HepG2 (cell line): ENCODE data around the gene ADGRL1. TPM values are rescaled to one million over a fixed set of nuclear protein-coding genes. Genes with fewer than 3 reads are reported as not detected.
A peak's percentile ranks its signal among the peaks of the same experiment; 100 is the strongest.

ENCODE experiments used
- AGO1 ChIP-seq: fragments of 200-400 bp; formaldehyde crosslinking; IDR thresholded peaks from 2 replicates; pipeline ENCODE4 v1.6.1; 2017; ENCODE audit warnings: mild to moderate bottlenecking, low read depth, low read length, moderate library complexity; ENCODE audit not compliant: poor library complexity, severe bottlenecking
- ATM ChIP-seq: fragments of 450-650 bp; IDR thresholded peaks from 2 replicates; pipeline ENCODE4 v1.7.1; 2017; ENCODE audit warnings: mild to moderate bottlenecking, borderline replicate concordance
- CAMTA2 ChIP-seq: sonication (generic); formaldehyde crosslinking; IDR thresholded peaks from 2 replicates; pipeline ENCODE4 v1.4.0; 2020; ENCODE audit warnings: mild to moderate bottlenecking, missing genetic modification reagents, borderline replicate concordance
- CCAR2 ChIP-seq: fragments of 200-400 bp; formaldehyde crosslinking; optimal IDR thresholded peaks from 2 replicates; pipeline ENCODE3; 2018; ENCODE audit warnings: low read depth, mild to moderate bottlenecking, low read length, moderate library complexity
- CHD4 ChIP-seq: fragments of 200-600 bp; sonication (generic); IDR thresholded peaks from 2 replicates; pipeline ENCODE4 v1.7.0; 2017; ENCODE audit warnings: mild to moderate bottlenecking, low read length, borderline replicate concordance
- HOXA5 ChIP-seq: sonication (generic); formaldehyde crosslinking; IDR thresholded peaks from 2 replicates; pipeline ENCODE4 v1.4.0; 2020; ENCODE audit warnings: missing genetic modification reagents
- KDM2A ChIP-seq: sonication (generic); formaldehyde crosslinking; IDR thresholded peaks from 2 replicates; pipeline ENCODE4 v1.4.0; 2020; ENCODE audit warnings: low read depth, missing genetic modification reagents, borderline replicate concordance
- KDM5A ChIP-seq: fragments of 200-600 bp; sonication (generic); IDR thresholded peaks from 2 replicates; pipeline ENCODE4 v1.7.0; 2018; ENCODE audit warnings: antibody characterized with exemption, mild to moderate bottlenecking, low read length, borderline replicate concordance
- SNAI1 ChIP-seq: sonication (generic); formaldehyde crosslinking; IDR thresholded peaks from 2 replicates; pipeline ENCODE4 v1.5.0; 2020; ENCODE audit warnings: mild to moderate bottlenecking, missing genetic modification reagents, borderline replicate concordance
- ZMYM4 ChIP-seq: sonication (generic); formaldehyde crosslinking; IDR thresholded peaks from 2 replicates; pipeline ENCODE4 v1.8.1; 2023; ENCODE audit warnings: mild to moderate bottlenecking, missing genetic modification reagents
- polyA plus RNA-seq, 8 experiments: library from polyadenylated mRNA; depleted of rRNA in 3 of 8; stranded (reverse) in 7 of 8; unstranded in 1 of 8; fragments of >200 nt; fragmentation: Illumina TruSeq in 4 of 8; extraction: Trizol in 4 of 8; gene quantifications; 2 replicates each; pipeline versions ENCODE4 v1.2.1 to v1.2.3, GENCODE V29; 2011 to 2016; ENCODE audit warnings: low read depth in 4 of 8, missing spikeins in 1 of 8, mixed read lengths in 1 of 8; ENCODE audit not compliant: insufficient read depth in 1 of 8
- total RNA-seq, 5 experiments: library from RNA; depleted of rRNA; stranded (reverse); fragments of >200 nt; fragmentation: Illumina TruSeq; extraction: Trizol; gene quantifications; 2 replicates each; pipeline ENCODE4 v1.2.3, GENCODE V29; 2016; ENCODE audit warnings: low read depth in 1 of 5
- TF ChIP-seq, protein P1 (sequence below): sonication (generic); formaldehyde crosslinking; IDR thresholded peaks from 2 replicates; pipeline ENCODE4 v1.4.0; 2020; ENCODE audit warnings: missing genetic modification reagents
- TF ChIP-seq, protein P2 (sequence below): sonication (generic); formaldehyde crosslinking; IDR thresholded peaks from 2 replicates; pipeline ENCODE4 v1.4.0; 2020; ENCODE audit warnings: missing genetic modification reagents
- TF ChIP-seq, protein P3 (sequence below): sonication (generic); formaldehyde crosslinking; IDR thresholded peaks from 2 replicates; pipeline ENCODE4 v1.5.0; 2020; ENCODE audit warnings: mild to moderate bottlenecking, missing genetic modification reagents, borderline replicate concordance
- TF ChIP-seq, protein P4 (sequence below): sonication (generic); formaldehyde crosslinking; IDR thresholded peaks from 2 replicates; pipeline ENCODE4 v1.4.0; 2020; ENCODE audit warnings: missing genetic modification reagents, low read depth, mild to moderate bottlenecking, borderline replicate concordance
- TF ChIP-seq, protein P5 (sequence below): sonication (generic); formaldehyde crosslinking; IDR thresholded peaks from 2 replicates; pipeline ENCODE4 v1.4.0; 2020; ENCODE audit warnings: mild to moderate bottlenecking, missing genetic modification reagents

Gene ADGRL1
- total and polyA plus RNA-seq, 2 of the 13 experiments (the other 11 are each of a cell fraction or from before 2014, with no cell fraction given), result 0.49 to 1.7 TPM

DNA sequence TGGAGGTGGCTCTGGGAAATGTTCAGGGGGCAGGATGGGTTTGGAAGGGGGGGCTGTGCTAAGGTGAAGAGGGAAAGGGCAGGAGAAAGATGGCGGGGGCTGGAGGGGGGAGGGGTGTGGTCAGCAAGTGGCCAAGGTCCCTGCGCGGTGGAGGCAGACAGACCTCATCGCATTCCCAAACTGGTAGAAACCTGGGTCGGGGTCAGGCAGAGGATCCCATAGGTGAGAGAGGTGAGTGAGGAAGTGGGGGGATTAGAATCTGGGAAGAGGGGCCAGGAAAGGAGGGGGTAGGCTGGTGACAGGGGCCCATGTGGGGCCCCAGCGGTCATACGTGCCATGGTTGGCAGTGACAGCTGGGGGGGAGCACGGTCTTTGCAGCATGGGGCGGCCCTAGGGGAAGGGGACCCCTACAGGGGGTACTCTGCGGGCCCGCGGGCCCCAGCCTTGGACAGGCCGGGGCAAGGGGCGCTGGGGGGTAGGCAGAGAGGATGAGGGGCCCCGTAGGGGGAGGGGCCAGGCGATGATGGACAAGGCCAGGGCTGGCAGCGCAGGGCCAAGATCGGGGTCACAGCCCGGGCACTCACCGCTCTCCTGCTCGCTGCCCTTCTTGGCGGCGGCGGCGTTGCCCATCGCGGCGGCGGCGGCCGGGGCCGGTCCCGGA, 88.9 kb downstream of the ADGRL1 start (continued):
- TF ChIP-seq, protein P1, sequence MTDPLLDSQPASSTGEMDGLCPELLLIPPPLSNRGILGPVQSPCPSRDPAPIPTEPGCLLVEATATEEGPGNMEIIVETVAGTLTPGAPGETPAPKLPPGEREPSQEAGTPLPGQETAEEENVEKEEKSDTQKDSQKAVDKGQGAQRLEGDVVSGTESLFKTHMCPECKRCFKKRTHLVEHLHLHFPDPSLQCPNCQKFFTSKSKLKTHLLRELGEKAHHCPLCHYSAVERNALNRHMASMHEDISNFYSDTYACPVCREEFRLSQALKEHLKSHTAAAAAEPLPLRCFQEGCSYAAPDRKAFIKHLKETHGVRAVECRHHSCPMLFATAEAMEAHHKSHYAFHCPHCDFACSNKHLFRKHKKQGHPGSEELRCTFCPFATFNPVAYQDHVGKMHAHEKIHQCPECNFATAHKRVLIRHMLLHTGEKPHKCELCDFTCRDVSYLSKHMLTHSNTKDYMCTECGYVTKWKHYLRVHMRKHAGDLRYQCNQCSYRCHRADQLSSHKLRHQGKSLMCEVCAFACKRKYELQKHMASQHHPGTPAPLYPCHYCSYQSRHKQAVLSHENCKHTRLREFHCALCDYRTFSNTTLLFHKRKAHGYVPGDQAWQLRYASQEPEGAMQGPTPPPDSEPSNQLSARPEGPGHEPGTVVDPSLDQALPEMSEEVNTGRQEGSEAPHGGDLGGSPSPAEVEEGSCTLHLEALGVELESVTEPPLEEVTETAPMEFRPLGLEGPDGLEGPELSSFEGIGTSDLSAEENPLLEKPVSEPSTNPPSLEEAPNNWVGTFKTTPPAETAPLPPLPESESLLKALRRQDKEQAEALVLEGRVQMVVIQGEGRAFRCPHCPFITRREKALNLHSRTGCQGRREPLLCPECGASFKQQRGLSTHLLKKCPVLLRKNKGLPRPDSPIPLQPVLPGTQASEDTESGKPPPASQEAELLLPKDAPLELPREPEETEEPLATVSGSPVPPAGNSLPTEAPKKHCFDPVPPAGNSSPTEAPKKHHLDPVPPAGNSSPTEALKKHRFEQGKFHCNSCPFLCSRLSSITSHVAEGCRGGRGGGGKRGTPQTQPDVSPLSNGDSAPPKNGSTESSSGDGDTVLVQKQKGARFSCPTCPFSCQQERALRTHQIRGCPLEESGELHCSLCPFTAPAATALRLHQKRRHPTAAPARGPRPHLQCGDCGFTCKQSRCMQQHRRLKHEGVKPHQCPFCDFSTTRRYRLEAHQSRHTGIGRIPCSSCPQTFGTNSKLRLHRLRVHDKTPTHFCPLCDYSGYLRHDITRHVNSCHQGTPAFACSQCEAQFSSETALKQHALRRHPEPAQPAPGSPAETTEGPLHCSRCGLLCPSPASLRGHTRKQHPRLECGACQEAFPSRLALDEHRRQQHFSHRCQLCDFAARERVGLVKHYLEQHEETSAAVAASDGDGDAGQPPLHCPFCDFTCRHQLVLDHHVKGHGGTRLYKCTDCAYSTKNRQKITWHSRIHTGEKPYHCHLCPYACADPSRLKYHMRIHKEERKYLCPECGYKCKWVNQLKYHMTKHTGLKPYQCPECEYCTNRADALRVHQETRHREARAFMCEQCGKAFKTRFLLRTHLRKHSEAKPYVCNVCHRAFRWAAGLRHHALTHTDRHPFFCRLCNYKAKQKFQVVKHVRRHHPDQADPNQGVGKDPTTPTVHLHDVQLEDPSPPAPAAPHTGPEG (CRISPR knock-in tag), result 0 out of 2 replicates have a peak, but pooled peaks have one; percentile 18
- TF ChIP-seq SNAI1 (no peak), CHD4 (no peak), HOXA5 (CRISPR knock-in tag) (0 out of 2 replicates have a peak, but pooled peaks have one; percentile 15), CAMTA2 (CRISPR knock-in tag) (no peak), ATM (no peak), KDM5A (no peak), CCAR2 (no peak), ZMYM4 (no peak), KDM2A (CRISPR knock-in tag) (no peak), AGO1 (peak; percentile 7)
- TF ChIP-seq, protein P2, sequence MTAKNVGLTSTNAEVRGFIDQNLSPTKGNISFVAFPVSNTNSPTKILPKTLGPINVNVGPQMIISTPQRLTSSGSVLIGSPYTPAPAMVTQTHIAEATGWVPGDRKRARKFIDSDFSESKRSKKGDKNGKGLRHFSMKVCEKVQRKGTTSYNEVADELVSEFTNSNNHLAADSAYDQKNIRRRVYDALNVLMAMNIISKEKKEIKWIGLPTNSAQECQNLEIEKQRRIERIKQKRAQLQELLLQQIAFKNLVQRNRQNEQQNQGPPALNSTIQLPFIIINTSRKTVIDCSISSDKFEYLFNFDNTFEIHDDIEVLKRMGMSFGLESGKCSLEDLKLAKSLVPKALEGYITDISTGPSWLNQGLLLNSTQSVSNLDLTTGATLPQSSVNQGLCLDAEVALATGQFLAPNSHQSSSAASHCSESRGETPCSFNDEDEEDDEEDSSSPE (CRISPR knock-in tag), result no peak
- TF ChIP-seq, protein P3, sequence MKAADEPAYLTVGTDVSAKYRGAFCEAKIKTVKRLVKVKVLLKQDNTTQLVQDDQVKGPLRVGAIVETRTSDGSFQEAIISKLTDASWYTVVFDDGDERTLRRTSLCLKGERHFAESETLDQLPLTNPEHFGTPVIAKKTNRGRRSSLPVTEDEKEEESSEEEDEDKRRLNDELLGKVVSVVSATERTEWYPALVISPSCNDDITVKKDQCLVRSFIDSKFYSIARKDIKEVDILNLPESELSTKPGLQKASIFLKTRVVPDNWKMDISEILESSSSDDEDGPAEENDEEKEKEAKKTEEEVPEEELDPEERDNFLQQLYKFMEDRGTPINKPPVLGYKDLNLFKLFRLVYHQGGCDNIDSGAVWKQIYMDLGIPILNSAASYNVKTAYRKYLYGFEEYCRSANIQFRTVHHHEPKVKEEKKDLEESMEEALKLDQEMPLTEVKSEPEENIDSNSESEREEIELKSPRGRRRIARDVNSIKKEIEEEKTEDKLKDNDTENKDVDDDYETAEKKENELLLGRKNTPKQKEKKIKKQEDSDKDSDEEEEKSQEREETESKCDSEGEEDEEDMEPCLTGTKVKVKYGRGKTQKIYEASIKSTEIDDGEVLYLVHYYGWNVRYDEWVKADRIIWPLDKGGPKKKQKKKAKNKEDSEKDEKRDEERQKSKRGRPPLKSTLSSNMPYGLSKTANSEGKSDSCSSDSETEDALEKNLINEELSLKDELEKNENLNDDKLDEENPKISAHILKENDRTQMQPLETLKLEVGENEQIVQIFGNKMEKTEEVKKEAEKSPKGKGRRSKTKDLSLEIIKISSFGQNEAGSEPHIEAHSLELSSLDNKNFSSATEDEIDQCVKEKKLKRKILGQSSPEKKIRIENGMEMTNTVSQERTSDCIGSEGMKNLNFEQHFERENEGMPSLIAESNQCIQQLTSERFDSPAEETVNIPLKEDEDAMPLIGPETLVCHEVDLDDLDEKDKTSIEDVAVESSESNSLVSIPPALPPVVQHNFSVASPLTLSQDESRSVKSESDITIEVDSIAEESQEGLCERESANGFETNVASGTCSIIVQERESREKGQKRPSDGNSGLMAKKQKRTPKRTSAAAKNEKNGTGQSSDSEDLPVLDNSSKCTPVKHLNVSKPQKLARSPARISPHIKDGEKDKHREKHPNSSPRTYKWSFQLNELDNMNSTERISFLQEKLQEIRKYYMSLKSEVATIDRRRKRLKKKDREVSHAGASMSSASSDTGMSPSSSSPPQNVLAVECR (CRISPR knock-in tag), result peak; percentile 37
- TF ChIP-seq, protein P4, sequence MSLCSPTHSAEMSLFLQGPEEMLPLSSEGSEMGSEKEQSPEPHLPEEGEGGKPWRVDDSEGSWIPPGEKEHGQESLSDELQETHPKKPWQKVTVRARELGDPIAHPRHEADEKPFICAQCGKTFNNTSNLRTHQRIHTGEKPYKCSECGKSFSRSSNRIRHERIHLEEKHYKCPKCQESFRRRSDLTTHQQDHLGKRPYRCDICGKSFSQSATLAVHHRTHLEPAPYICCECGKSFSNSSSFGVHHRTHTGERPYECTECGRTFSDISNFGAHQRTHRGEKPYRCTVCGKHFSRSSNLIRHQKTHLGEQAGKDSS (CRISPR knock-in tag), result no peak
- TF ChIP-seq, protein P5, sequence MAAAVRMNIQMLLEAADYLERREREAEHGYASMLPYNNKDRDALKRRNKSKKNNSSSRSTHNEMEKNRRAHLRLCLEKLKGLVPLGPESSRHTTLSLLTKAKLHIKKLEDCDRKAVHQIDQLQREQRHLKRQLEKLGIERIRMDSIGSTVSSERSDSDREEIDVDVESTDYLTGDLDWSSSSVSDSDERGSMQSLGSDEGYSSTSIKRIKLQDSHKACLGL (CRISPR knock-in tag), result peak; percentile 18; the same call in 1 of the 2 replicates
